ENCODE data around the gene NFE2L2.
"Not testable (repeated sequence)": the region's sequence is repeated elsewhere in the genome, so short reads cannot be mapped to it uniquely, and the experiment has no call there.

Gene NFE2L2

DNA sequence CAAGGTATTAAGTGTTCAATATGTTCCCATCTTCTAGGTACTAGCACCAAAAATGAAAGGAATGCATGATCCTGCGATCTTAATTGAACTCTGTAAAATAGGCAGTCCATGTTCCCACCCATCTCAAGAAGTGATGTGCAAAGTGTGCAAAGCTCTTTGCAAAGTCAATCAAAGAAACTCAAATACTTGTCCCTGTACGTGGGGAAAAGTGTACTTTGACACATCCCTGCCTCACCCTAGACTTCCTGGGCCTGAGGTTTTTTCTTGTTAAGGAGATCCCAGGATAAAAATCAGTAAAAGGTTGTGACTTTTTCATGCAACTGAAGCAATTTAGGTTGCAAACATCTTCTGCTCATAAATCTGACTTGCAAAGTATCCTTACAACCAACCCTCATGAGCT, 26.6 kb downstream of the NFE2L2 start:
- no peak for DNase-seq (ENCODE audit: low read depth, low spot score)

DNA sequence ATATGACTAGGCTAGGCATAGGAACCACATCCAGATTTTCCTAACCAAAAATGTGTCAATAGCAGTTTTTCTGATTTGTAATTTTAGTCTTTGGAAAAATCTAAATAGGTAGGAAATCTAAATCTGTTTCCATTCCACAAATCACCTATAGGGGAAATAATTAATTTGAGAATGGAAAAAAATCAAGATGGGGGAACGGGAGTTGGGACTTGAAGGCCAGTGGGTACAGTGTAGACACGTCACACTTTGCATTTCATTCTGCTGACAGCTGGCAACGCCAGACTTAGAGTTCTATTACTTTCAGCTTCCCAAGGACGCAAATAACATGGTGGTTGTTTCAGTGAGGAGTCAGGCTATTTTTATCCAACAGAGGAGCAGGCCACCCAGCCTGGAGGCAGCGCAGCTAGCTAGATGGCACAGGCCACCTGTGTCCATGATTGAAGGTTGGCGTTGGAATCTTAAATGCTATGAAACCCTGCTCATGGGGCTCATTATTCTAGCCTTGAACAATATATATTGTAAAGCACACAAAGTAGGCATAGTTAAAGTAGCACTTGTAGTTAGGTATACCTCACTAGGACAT, 28.6 kb downstream of the NFE2L2 start:
- no peak for DNase-seq (ENCODE audit: low read depth, low spot score)

DNA sequence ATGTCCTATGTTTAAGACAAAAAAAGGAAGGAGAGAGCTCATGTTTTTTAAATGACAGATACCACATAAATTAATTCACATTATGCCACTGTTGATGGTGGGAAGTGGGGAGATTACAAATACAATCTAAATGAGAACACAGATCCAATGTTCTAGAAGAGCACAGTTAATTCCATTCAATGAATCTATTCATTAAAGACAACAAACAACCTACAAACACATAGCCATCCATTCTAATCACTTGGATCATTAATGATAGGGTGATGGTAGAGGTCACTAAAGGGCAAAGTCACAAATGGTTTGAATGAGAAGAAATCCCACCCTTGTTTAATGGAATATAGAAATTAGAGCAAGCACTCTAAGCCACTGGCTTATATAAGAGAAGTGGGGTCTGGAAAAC, 30.3 kb downstream of the NFE2L2 start:
- no peak for DNase-seq (ENCODE audit: low read depth, low spot score)

DNA sequence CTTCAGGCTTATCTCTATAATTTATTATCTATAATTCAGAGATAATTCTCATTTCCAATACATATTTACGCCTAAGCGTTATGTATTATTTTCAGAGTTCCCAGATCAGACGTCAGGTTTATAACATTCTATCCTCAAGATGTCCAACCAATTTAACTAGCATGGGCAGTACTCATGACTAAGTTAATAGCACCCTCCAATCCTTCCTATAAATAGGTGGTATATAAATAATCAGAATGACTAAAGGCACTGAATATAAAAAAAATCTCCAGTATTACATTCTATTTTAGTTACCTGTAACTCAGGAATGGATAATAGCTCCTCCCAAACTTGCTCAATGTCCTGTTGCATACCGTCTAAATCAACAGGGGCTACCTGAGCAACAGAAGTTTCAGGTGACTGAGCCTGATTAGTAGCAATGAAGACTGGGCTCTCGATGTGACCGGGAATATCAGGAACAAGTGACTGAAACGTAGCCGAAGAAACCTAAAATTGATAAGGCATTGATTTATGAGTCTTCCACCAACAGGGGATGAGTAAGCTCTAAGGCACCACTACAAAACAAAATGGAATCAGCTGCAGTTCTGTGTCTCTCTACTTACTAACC, 32.3 kb downstream of the NFE2L2 start:
- DNase-seq (ENCODE audit: low read depth, low spot score) = no peak

DNA sequence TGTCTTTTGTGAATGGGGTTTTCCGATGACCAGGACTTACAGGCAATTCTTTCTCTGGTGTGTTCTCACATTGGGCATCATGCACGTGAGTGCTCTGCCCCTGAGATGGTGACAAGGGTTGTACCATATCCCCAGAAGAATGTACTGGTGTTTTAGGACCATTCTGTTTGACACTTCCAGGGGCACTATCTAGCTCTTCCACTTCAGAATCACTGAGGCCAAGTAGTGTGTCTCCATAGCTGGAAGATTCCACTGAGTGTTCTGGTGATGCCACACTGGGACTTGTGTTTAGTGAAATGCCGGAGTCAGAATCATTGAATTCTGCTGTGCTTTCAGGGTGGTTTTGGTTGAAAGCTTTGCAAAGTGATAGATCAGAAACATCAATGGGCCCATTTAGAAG, 33.3 kb downstream of the NFE2L2 start:
- no peak for DNase-seq (ENCODE audit: low read depth, low spot score)

DNA sequence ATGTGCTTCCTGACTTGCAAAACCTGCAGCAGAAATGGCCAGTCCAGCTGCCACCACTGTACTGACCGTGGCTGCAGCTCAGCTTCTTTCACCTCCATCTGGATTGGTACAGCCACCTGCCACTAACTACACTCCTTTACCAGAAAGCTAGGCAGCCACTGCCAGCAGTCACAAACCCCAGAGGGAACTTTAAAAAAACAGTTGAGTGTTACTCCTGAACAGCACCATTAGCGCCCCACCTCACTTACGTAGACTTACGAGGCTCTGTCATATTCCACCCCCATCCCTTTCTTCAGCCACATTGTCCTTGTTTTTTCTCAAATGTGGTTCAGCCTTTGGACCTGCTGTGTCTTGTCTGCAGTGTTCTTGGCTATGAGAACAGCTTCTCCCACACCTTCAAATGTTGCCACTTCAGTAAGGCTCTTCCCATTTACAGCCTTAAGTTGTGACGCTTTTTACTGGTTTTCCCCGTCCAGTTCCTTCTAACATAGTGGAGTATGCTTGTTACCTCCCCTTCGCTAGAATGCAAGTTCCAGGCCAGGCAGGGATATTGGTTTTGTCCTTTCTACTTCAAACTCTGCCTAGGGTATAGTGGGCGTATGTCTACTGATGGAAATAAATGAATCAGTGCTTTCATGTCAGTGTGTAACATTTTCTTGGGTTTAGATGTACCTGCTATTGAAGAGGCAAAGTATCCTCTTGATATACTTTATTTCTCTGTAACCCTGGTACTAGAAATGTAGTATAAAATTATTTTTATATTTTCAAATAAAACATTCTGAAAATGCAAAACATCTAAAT, 34.9 kb downstream of the NFE2L2 start:
- DNase-seq (ENCODE audit: low read depth, low spot score) = no peak

DNA sequence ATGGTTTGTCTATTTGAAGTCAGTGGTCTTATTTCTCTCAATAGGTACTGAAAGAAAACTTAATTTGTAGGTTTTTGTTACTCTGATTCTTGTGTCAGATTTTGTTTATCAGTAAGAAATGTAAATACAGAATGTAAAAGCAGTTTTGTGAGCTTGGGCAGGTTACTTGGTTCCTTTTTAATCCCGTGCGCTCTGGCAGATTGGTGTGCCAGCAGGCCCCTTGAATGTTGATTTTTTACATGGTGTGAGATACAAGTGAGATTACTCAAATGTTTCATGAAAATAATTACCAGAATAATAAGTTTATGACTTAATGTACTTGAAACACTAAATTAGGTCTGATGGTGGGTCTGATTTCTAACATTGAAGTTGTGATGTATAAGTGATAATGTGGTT, 38.6 kb downstream of the NFE2L2 start:
- no peak for DNase-seq (ENCODE audit: low read depth, low spot score)

DNA sequence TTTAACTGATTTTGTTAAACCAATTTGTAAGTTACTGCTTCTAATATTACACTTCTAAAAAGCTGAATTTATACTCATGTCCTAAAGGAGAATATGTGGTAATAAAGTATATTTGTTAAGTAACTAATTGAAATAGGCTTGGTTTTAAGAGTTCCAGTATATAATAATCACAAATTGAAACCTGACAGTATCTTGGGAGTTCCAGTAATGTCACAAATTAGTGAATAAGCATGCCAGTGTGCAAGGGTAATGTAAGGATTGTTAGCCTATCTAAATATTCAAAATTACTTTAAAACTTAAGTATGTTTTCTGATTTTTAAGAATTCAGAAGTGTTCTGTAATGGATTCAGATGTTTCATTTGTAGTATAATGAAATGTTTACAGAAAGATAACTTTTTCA, 41.1 kb downstream of the NFE2L2 start:
- not testable (repeated sequence) for DNase-seq (ENCODE audit: low read depth, low spot score)

DNA sequence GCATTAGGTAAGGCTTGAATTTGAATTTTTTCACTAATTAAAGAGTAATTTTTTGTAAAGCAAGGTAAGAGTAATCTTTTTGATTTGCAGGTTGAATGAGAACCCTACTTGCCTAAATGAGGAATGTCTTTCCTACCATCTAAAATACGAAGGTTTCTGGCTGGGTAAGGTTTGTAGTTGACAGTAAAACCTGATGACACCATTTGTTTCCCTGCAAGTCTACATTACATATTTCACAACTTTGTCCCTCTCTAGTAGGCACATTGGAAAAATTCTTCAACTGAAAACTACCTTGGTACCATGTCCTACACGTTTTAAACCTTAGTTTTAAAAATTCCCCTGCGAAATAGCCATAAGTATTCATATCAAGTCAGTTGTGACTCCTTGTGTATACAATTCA, 42.6 kb downstream of the NFE2L2 start:
- no peak for DNase-seq (ENCODE audit: low read depth, low spot score)

DNA sequence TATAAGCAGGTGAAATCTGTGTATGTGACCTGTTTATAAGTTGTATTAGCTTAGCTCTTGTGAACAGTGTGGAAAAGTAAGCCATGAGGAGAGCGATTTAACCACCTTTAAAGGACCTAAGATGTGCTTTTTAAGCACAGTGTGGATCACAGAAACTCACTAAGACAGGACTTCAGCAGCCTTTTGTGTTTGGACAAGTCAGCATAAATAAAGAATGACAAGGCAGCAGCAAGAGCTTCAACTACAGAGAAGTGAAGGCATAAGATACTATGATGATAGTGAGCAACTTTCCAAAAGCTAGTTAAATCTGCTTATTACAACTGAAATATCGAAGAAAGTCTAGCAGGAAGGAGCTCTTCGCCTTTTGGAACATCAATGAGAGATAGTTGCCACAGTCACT, 43.0 kb downstream of the NFE2L2 start:
- no peak for DNase-seq (ENCODE audit: low read depth, low spot score)

DNA sequence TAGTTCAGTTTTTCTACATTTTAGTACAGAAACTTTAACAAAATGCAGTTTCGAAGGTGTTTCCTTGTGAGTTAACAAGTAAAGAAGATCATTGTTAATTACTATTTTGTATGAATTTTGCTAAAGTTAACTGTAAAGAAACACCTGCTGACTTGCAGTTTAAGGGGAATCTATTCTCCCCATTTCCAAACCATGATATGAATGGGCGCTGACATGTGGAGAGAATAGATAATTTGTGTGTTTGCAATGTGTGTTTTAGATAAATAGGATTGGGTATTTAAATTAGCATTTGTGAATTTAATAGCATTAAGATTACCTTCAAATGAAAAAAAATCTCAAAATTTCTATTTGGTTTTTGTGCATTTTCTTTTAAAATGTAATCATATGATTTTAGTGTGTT, 44.7 kb downstream of the NFE2L2 start:
- DNase-seq (ENCODE audit: low read depth, low spot score) = not testable (repeated sequence)

DNA sequence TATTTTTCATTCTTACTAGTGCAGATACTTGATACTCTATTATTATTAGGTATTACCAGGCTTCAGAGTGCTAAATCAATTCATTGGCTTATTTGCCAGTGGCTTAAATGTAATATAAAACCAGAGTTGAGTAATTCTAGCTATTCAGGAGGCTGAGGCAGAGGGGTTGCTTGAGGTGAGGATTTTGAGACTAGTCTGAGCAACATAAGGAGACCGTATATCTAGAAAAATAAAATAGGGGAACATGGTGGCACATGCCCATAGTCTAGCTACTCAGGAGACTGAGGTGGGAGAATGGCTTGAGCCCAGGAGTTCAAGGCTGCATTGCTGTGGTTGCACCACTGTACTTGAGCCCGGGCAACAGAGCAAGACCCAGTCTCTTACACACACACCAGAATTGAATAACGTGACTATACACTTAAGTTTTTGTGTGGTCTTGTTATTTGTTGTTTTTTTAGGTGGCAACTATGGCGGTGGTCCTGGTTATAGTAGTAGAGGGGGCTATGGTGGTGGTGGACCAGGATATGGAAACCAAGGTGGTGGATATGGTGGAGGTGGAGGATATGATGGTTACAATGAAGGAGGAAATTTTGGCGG, 47.2 kb downstream of the NFE2L2 start:
- no peak for DNase-seq (ENCODE audit: low read depth, low spot score)

DNA sequence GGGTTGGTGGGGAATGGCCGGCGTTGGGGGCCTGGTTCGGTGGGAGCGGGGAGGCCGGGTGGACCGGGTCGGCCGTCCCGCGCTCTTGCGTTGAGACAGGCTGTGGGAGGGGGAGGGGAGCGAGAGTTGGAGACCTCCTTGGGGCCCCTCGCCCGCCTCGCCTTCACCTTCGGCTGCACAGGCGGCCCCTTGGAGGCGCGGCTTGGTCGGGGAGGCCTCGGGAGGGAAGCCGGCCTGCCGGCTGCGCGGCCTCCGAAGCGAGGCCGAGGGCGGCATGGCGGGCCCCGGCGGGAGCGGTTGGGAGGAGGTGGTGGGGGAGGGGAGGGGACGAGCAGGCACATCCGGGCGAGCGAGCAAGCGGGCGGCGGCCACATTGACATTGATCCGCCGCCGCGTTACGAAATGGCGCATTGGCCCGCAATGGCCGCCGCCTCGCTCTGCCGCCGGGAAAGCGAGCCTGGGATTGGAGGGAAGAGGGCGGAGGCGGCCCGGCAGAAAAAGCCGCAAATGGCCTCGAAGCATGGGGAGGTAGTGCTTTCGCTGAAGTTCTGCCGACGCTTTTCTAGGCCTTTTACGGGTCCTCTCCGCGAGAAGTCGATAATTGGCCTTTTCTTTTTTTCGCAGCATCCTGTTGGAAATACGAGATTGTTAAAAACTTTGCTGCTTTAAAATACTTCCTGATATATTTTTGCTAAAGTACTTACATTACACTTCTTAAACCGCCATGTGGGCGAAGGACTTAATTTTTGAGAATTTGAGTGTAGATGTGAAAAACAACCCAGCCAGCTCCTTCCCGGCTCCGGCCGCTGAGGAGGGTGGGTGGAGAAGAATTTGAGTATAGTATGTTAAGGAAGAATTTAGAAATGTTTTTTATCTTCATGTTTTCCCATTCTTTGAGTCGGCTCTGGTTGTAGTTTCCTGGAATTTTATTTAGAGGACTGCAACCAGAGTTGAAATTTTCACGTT, 51.4 kb downstream of the NFE2L2 start:
- DNase-seq (ENCODE audit: low read depth, low spot score) = peak; percentile 28

DNA sequence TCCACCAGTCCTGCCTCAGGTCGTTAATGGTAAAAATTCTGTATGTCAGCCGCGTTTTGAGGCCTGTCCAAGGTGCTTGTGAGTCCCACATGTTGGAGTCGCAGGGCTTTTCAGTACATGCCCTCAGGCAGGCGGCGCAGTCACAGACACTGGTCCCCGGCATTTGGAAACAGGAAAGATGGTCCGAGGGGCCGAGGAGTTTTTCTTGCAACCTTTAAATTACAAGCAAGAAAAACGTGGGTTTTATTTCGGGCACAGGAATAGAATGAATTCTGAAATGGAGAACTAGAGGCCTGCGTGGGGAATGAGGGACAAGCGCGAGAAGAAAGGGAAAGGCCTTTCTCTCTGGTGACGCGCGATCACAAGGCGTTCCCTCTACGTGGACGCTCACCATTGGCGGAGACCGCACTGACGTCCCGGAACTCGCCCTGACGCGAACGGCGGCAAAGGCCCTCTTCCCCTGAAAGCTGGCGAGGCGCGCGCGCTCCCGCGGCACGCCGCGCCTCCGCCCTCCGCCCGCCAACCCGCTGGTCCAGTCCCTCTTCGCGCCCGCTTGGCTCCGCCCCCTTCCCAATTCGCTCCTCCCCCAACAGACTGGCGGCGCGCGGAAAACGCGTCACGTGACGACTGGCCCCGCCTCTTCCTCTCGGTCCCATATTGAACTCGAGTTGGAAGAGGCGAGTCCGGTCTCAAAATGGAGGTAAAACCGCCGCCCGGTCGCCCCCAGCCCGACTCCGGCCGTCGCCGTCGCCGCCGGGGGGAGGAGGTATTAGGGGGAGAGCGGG, 52.2 kb downstream of the NFE2L2 start, which contains the start of gene HNRNPA3:
Gene HNRNPA3, plus strand, starts transcription at position 689 of the 785 bp plus-strand sequence. Its CDS starts 6 bp downstream, at position 695.
- peak; percentile 98 for DNase-seq (ENCODE audit: low read depth, low spot score)

DNA sequence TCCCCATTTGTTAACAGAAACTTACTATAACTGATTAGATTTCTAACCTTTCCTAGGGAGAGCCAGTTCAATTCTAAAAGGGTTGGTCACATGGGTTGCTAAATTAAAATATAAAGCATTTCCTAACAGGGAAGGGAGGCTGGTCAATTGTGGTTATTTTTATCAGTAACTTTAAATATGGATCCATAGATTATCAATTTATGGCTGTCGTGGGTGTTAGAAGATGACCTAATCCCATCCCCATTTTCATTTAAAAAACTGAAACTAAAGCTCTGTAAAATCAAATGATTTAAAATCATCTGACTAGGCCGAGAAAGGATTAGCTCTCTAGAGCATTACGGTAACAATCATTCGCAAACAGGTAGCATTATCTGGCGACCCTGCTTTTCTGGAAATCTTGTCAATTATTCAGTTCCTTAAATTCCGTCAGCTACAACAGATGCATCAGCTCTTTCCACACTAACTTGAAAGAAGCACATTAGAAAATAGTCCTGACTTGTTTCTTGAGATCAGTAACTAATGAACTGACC, 52.9 kb downstream of the NFE2L2 start:
- no peak for DNase-seq (ENCODE audit: low read depth, low spot score)

DNA sequence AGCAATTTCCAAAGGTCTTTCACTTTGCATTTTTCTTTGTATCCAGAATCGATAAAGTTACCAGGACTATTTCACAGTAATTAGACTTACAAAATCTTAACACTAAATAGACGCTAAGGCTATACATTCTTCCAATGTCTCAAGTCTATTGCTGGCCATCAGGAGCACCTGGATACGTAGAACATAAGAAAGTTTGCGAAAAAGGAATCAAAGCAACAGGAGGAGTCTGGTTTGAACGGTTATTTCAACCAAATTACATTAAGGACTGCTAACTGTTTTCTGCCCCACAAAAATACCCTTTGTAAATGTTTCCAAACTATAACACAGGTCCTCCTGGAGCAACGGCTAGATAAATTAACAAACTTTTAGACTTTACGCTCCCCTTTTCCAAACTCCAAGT, 53.4 kb downstream of the NFE2L2 start:
- DNase-seq (ENCODE audit: low read depth, low spot score) = no peak

DNA sequence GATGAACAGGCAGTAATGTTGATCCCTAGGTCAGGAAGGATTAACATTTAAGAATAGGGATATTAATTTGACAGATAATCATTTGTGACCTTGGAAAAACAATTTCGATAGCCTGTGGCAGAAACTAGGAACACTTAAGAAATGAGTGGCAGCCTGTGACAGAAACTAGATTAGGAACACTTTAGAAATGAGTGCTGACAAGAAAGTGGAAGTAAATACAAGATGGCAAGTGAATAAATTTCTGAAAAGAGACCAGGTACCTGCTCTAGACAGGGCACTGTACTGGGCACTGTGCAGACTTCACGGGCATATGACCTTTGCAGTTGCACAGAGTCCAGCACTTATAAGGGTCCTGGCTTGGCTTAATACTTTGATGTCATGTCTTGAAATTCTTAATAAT, 57.4 kb downstream of the NFE2L2 start:
- no peak for DNase-seq (ENCODE audit: low read depth, low spot score)

DNA sequence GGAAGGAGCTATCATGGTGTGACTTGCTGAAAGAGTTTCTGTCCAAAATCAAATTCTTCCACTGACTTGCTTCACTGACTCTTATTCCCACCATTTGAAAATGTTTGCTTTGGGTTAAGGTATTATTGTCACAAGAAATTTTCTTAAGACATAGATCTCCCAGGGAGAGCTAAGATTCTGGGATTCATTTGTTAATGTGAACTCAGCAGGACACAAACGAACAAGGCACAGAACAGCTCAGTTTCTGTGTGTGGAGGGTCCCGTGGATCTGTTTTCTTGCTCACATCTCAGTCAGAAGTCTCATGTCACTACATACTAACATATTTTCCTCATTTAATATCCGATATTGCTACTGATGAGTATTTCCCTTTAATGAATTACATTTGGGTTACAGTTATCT, 60.1 kb downstream of the NFE2L2 start:
- DNase-seq (ENCODE audit: low read depth, low spot score) = no peak

DNA sequence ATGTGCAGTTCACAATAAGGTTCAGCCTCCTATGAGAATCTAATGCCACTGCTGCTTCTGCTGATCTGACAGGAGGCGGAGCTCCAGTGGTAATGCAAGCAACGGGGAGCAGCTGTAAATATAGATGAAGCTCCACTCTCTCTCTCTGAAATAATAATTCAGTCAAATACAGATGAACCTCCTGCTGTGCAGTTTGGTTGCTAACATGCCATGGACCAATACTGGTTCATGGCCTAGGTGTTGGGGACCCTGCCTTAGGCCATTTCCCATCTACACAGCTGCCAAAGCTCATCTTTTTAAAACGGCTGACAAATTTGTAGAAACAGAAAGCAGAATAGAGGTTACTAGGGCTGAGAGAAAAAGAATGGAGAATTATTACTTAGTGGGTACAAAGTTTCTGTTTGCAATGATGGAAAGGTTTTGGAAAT, 62.6 kb downstream of the NFE2L2 start:
- DNase-seq (ENCODE audit: low read depth, low spot score) = no peak

DNA sequence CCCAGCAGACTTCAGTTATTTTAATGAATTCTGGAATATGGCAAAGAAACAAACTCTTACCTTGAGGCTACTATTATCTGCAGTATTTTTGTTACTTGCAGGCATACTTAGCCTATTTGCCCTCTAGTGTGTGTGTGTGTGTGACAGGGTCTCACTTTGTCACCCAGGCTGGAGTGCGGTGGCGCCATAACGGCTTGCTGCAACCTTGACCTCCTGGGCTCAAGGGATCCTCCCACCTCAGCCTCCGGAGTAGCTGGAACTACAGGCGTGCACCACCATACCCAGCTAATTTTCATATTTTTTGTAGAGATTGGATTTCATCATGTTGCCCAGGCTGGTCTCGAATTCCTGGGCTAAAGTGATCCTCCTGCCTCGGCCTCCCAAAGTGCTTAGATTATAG, 64.1 kb downstream of the NFE2L2 start:
- not testable (repeated sequence) for DNase-seq (ENCODE audit: low read depth, low spot score)

Measured in smooth muscle cell of the brain vasculature (primary cell).